ENCODE data around the gene CHTF18.

Gene CHTF18

DNA sequence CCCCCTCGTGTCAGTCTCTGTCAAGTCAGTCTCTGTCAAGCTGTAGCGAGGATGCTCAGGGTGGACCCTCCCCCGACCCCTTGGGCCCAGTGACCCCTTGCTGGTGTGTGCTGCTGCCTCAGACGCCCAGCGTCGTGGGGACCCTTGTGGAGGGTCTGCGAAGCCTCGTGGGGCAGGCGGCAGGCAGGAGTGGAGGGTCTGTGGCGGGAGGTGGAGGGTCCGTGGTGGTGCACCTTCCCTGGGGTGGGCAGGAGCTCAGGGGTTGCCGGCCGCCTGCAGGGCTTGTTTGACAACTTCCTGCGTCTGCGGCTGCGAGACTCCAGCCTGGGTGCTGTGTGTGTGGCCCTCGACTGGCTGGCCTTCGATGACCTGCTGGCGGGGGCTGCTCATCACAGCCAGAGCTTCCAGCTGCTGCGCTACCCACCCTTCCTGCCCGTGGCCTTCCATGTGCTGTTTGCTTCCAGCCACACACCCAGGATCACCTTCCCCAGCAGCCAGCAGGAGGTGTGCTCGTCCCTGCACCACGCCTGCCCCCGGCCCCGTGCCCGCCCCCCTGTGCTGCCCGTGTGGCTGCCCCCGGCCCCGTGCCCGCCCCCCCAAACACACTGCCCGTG is 6.5 kb downstream of the CHTF18 start:
- DNase-seq, result no peak

DNA sequence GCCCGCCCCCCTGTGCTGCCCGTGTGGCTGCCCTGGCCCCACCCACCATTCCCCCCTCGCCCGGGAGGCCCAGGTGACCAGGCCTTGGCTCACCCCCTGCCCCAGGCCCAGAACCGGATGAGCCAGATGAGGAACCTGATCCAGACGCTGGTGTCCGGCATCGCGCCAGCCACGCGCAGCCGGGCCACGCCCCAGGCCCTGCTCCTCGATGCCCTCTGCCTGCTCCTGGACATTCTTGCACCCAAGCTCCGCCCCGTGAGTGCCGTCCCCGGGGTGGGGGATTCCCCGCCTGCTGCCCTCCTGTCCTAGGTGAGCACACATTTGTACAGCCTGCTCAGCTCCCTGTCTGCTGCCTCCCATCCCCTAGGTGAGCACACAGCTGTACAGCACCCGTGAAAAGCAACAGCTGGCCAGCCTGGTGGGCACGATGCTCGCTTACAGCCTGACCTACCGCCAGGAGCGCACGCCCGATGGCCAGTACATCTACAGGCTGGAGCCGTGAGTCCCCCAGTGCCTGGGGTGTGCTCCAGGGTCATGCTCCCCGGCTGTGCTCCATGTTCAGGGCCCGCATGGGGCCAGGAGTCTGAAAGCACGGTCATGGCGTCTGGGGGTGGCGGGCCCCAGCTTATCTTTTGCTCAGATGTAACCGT is 7.3 kb downstream of the CHTF18 start:
- DNase-seq, result no peak

DNA sequence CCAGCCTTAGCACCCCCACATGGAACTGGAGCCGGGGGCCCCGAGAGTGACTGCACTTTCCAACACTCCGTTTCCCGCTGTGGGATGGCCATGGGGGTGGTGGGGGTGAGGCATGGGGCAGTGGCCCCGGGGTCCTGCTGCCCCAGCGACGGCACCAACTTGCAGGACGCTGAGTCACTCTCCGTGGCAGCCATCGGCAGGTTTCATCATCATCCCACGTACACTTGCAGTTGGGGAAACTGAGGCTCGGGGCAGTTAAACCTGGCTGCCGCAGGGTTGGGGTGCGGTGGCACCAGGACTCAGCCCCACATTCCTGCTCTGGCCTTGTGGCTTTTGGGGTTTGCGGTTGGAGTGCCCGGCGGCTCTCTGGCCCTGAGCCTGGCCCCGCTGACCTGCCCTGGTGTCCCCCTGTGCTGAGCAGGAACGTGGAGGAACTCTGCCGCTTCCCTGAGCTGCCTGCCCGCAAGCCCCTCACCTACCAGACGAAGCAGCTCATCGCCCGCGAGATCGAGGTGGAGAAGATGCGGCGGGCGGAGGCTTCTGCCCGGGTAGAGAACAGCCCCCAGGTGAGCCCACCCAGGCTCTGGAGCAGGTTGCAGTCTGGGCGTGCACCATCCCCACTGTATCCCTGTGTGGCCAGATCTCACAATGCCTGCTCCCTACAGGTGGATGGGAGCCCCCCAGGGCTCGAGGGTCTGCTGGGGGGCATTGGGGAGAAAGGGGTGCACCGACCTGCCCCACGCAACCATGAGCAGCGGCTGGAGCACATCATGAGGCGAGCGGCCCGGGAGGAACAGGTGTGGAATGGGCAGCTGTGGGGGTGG is 8.1 kb downstream of the CHTF18 start:
- no peak for DNase-seq

DNA sequence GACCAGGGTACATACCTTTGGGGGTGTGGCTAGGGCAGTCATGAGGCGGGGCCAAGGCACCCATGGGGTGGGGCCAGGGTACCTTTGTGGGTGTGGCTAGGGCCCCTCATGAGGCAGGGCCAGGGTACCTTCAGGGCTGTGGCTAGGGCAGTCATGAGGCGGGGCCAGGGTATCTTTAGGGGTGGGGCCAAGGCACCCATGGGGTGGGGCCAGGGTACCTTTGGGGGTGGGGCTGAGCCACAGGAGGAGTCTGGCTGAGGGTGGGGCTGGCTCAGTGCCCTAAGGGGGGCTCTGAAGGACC is 8.7 kb downstream of the CHTF18 start:
- DNase-seq, result no peak

DNA sequence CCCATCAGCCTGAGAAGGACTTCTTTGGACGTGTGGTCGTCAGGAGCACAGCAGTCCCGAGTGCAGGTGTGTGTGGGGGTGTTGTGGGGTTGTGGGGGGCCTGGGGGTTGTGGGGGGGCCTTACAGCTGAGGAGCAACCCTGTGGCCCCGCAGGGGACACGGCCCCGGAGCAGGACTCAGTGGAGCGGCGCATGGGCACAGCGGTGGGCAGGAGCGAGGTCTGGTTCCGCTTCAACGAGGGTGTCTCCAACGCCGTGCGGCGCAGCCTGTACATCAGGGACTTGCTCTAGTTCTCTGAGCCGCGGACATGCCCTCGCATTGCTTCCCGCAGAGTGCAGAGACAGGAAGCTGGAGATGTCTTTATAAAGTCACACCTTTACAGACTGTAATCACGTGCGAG is 9.3 kb downstream of the CHTF18 start:
- DNase-seq, result no peak

DNA sequence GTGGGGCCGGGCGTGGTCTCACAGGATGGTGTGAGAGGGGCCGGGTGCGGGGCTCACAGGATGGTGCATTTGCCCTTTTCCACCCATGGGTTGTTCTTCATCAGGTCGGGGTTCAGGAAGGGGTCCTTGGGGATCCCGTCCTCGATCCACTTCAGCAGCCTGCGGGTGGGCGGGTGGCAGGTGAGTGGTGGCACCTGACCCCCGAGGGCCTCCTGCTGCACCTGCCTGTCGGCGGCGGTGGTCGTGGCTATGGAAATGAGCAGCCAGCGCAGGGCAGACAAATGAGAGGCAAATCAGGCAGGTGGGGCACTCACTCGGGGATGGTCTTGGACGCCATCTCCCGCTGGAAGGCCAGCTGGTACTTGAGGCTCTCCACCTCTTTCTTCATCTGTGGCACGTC is 10.2 kb downstream of the CHTF18 start:
- no peak for DNase-seq

DNA sequence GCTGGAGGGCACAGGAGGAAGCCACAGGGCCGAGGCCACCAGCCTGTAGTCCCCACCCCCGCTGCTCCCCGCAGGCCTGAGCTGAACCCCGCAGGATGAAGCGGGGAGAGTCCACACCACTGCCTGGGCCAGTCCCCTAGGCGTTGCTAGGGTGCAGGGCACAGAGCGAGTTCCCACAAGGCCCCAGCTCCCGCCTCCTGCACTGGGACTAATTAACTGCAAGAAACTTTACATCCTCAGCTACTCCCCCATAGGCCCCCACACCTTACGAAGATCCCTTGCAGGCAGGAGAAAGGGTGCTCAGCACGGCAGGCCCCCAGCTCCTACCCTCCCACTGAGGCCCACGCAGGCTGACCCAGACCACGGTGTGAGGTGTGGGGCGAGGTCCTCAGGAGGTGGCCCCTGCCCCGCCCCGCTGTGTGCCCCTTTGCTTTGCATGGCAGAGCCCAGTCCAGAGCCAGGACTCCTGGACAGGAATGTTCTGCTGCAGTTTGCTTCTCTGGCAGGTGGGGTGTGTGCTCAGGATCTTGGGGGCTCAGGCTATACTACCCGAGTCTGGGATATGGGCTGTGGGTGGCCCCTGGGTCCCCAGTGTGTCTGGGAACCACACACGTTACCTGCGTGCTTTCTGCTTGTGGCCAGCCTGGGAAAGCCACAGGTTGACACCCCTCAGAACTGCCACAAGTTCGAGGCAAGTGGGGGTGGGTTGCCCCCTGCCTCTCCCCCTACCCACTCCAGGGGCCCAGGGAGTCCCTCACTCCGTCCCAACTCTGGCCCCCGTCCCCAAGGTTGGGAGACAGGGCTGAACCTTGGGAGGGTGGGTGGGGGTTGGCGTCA is 10.9 kb downstream of the CHTF18 start:
- DNase-seq, result no peak

DNA sequence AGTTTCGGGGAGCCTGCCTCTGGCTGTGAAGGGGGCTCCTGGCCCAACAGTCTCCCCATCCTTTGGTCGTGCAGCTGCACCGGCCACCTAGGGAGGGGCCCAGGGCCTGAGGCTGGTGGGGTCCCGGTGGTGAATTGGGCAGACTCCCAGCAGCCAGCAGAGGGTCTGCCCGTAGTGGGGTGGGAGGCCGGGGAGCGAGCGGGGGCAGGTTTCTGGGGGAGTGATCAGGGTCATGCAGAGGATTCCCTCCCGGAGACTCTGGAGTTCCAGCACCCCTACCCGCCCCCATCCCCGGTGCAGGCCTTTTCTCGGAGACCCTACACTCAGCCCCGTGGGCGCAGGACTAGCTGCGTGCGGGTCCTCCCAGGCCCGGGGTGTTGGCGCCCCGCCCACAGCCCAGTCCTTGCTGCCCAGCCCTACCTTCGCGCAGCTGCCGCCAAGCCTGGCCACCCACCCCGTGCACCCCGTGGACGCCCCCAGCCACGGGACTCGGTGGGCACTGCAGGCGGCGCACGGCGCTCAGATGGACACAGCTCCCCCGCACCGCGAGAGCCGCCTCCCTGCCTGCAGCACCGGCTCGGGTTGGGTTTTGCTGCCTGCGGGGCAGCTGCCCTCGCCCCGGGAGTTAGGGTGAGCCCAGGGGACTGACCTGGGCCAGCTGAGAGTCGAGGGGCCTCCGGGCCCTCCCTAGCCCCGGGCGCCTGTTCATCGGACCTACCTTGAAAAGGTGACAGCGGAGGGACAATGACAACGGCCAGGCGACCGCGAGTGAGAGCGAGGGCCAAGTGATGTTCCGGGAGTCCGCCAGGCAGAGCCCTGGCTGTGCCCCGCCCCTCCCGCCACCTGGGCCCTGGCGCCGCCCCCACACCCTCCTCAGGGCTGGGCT is 11.8 kb downstream of the CHTF18 start, which contains the start of gene GNG13:
Gene GNG13 (minus strand): TSS at position 787 of the 886 bp plus-strand sequence. CDS start 1,657 bp downstream, outside the sequence.
- no peak for DNase-seq

DNA sequence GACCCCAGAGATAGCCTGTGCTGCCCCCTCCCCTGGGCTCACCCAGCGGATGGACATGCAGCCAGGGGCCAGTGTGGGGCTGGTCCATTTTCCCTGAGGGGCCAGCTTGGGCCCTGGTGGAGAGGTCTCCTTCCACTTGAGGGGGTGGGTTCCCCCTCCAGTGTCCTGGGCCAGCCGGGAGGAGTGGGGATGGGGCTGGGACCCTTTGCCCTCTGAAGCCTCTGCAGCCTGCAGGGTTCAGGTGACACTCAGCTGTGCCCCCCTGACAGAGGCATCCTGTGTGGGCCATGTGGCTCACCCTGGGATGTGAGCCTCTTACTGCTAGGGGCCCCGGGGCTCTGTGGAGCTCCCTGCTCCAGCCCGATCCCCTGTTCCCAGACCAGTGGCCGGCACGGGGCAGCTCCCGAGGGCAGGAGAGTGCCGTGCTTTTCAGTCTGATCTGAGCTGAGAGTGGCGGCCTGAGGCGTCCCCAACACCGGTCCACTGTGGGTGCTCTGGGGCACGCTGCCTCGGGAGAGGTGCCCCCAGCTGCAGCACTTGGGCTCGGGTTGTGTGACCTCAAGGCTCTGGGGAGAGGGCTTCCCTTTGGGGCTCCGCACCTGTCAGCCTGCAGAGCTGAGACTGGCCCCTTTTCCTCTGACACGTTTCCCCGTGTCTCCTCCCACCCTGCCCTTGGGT is 12.6 kb downstream of the CHTF18 start:
- DNase-seq, result no peak

DNA sequence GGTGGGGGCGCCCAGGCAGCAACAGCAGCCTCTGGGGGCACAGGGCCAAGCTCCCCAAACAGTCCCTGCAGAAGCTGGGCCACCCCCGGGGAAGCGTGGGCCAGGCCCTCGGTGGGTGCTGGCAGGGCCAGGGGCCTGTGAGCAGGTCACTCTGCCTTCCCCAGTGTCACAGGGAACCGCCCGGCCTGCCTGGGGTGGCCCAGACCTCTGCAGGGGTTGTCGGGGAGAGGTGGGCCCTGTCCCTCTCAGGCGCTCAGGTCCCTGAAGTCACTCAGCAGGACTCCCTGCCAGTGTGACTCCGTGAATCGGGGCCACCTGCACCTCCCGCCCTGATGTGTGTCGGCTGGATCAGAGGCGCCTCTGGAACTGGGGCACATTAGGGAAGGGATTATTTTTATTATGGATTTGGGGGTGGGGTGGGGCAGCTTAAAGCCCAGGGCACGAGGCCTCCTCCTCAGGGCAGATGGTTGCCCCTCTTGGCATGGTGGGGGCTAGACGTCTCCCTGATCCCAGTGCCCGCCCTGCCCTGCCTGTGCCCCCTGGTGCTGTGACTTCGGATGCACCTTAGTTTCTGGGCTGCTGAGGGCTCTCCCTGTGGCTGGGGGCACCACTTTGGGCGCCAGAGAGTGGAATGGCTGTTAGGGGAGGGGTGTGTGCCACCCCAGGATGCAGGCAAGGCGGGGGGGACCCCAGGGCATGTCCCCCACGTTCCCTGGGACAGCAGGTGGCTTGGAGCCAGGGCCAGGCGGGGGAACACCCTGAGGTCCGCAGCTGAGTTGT is 13.4 kb downstream of the CHTF18 start:
- DNase-seq, result no peak

DNA sequence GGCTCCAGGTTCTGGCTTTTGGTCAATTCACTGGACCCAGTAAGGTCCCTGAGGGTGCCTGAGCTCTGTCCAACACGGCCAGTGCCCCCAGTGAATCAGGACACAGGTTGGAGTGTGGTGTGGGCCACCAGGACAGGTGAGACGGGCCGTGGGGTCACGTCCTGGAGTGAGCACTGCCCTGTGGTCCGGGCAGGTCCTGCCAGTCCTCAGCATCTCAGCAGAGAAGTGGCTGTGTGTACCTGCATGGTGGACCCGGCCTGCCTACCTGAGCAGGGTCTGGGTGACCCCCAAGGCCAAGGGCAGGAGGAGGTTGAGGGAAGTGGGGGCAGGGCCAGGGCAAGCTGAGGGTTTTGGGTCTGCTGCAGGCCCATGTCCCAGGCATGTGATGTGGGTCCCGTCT is 14.0 kb downstream of the CHTF18 start:
- DNase-seq, result no peak

DNA sequence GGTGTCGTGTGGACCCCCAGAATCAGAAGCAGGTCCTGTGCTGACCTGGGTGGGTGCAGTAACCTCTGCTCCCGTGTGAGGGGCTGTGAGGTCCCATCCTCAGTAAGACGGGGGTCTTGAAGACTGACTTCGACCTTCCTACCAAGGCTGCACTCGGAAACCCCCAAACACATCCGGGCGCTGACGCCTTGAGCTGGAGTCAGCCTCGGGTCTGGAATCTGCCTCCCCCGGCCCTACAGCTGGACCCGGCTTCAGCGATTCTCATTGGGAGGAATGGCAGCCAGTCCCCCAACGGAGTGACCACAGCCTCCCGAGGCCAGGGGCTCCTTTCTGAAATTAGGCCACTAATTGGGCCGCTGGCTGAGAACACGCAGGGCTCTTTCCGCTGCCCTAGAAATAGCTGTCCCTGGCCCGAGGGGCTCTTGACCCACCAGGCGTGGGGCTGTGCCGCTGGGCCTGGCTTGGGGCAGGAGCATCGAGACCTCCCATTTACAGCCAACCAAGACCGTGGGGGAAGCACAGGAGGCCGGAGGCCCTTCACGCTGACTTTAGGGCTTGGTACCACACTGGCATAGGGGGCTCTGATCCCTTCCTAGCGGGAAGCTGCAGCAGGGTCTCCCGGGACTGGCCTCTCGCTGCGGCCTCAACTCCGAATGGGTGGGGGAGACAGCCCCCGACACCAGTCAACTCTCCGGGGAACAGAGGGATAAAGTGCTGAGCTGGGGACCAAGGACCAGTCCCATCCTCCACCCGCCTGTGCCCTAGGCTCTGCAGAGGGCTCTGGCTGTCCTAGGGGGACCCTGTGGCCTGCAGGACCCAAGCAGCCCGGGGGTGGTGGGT is 14.7 kb downstream of the CHTF18 start:
- DNase-seq, result no peak

DNA sequence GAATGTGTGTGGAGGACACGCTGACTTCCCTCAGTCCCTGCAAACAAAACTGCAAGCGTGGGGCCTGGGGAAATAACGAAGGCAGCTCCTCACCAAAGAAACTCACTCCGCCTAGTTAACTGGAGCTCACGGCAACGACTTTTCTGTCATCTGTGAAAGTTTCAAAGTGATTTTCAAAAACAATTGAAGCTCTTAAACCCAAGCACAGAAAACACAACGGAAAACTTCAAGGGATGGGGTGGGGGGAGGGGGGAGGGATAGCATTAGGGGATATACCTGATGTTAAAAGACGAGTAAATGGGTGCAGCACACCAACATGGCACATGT is 15.3 kb downstream of the CHTF18 start:
- DNase-seq, result no peak

DNA sequence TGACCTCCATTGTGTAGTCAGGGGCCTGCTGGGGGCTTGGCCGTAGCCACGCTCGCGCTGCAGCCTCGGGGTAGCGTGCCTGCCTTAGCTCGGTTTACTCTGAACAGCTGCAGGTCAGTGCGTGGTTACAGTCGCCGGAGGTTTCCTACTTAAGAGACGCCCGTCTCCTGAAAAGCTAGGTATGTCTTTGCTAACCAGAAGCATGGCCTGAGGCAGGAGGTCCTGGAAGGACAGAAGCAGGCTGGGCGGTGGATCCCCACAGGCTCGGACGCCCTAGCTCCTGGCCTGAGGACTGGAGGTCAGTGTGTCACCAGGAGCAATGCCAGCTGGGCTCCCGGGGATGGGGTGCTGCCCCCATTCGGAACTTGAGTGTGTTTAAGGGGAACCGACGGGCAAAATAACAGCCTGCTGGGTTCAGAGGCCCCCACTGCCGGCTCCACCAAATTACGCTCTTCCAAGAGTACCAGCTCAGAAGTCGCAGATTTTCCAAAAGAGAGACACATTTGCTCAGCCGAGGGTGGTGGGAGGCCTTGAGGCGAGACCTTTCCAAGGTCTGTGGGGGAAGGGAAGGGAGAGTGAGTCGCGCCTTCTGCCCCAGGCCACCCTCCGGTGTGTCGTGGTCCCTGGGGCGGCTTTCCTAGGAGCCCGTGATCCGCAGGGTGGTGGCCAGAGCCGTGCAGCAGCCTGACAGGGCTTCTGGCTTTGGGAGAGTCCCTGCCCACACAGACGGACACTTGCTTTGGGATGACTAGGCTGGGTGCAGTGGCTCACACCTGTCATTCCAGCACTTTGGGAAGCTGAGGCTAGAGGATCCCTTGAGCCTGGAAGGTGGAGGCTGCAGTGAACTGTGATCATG is 16.0 kb downstream of the CHTF18 start:
- DNase-seq, result no peak

DNA sequence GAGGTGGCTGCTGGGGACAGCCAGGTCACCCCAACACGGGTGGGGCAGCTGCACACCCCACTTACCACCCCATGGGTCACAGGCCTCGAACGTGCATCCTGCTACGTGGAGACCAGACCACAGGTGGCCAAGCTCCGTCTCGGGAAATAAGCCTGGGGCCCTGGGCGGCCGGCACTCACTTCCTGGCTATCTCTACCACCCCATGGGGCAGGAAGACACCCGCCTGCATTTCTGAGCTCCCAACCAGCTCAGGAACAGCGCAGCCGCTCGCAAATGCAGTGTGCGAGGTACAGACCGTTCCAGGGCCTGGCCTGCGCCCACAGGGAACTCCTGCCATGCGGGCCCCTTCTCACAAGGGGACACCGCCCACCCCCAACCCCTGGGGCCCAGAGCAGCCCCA is 17.1 kb downstream of the CHTF18 start:
- no peak for DNase-seq

DNA sequence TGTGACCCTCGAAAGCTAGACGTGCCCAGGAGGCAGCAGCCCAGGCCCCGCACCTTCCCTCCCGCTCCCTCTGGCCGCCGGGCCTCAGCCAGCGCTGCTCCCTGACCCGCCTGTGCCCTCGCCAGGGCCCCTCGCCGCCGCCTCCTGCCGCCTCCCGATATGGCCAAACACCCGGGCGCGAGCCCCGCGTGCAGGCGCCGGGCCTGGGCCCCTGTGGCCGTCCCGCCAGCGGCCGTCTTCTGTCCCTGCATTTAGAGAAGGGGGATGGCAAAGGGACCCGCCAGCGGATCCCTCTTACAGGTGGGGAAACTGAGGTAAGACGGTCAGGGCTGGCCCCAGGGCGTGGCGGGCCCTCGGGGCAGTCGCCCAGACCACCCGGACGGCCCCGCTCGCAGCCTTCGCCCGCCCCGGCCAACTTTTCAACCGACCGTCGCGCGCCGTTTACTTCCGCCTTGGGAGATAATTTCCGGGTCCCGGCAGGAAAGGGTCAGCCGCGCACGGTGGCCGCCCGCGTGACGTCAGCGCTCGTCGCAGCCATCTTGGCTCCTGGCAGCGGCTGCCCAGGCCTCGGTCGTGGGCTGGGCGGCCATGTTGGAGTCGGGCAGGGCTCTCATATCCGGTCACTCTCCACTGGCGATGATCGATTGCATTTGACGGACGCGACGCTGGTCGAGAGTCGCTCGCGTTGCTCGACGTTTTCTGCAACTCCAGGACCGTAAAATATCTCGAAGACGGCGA is 19.1 kb downstream of the CHTF18 start:
- DNase-seq, result peak; percentile 73

DNA sequence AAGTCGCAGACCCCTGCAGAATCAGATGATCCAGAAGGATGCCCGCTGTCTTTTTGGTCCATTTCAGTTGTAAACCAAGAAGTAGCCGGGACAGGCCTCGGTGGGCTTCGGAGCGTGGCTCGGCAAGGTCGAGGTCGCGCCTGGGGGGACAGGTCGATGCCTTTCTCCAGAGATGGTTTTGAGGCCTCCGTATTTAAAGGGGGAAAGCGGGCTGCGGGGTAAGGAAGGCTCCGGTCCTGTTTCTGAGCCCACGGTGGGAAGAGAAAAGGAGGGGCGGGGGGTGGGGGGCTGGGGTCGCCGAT is 19.6 kb downstream of the CHTF18 start:
- no peak for DNase-seq

DNA sequence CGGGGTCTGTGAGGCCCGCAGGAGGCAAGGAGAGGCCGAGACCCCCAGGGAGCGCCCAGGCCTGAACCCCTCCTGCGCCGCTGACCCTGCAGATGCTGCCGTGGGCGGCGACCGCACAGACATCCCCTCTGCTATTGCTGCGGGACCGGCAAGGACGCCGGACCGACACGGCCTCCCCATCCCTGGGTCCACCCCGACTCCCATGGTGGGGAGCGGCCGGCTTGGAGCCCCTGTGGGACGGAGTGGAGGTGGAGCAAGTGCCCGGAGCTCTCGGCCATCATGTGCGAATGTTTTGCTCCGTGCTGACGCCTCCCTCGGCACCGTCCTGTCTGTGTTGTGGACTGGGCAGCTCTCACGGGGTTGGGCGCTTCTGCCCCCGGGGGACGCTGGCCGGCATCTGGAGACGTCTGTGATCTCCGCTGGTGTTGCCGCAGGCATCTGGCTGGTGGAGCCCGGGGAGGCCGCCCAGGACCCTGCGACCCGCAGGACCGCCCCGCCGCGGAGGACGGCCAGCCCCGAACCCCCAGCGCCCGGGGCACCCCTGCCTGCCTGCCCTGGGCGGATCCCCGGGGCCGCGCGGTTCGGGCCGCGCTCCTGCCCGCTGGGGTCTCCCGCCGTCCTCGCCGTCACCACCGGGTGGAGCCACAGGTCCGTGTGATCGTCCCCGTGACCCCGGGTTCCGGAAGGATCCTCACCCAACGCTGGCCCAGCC is 24.9 kb downstream of the CHTF18 start:
- no peak for DNase-seq
